Right lung (tissue), 10 donors: Measurements from ENCODE around the gene ESCO1. TPM values are rescaled to one million over a fixed set of nuclear protein-coding genes. Genes with fewer than 3 reads are reported as not detected.
"Not testable (repeated sequence)": the region's sequence is repeated elsewhere in the genome, so short reads cannot be mapped to it uniquely, and the experiment has no call there.

Source experiments
- DNase-seq, 2 donors: peaks; one replicate each; pipeline ENCODE4 v3.0.0-alpha.2; 2013
- long read RNA-seq, 8 donors: transcript quantifications; one replicate each; lab custom pipeline, GENCODE V29; 2026
- polyA plus RNA-seq, 5 donors: library from polyadenylated mRNA; unstranded; fragments of 120-200 nt; gene quantifications; one replicate each; pipeline versions ENCODE4 v1.2.1 to v1.2.3, GENCODE V29; 2013; ENCODE audit warnings: inconsistent platforms in 1 of 5, low replicate concordance in 1 of 5; ENCODE audit not compliant: insufficient read length in 5 of 5, insufficient read depth in 1 of 5

Gene ESCO1
- polyA plus RNA-seq, result 10 to 100 TPM; 17.0 to 25.9 (median 23.8) TPM
- long read RNA-seq, donor 1, full-length matches to known transcripts, result 1 of 455 reads
- long read RNA-seq, donor 1, partial matches to known transcripts, result 176 of 455 reads
- long read RNA-seq, donor 1, other reads (novel, unspliced or antisense), result 278 of 455 reads
- long read RNA-seq, donor 2, full-length matches to known transcripts, result 1 of 1 reads
- long read RNA-seq, donor 2, partial matches to known transcripts, result 0 of 1 reads
- long read RNA-seq, donor 2, other reads (novel, unspliced or antisense), result 0 of 1 reads
- long read RNA-seq, donor 3, partial matches to known transcripts, result 375 of 375 reads
- long read RNA-seq, donor 3, other reads (novel, unspliced or antisense), result 0 of 375 reads
- long read RNA-seq, donor 4, partial matches to known transcripts, result 10 of 10 reads
- long read RNA-seq, donor 4, other reads (novel, unspliced or antisense), result 0 of 10 reads
- long read RNA-seq, donor 5, partial matches to known transcripts, result 507 of 516 reads
- long read RNA-seq, donor 5, other reads (novel, unspliced or antisense), result 9 of 516 reads
- long read RNA-seq, donor 6, full-length matches to known transcripts, result 1 of 35 reads
- long read RNA-seq, donor 6, partial matches to known transcripts, result 34 of 35 reads
- long read RNA-seq, donor 6, other reads (novel, unspliced or antisense), result 0 of 35 reads
- long read RNA-seq, donor 7, full-length matches to known transcripts, result 1 of 16 reads
- long read RNA-seq, donor 7, partial matches to known transcripts, result 15 of 16 reads
- long read RNA-seq, donor 7, other reads (novel, unspliced or antisense), result 0 of 16 reads
- long read RNA-seq, donor 8, partial matches to known transcripts, result 10 of 10 reads
- long read RNA-seq, donor 8, other reads (novel, unspliced or antisense), result 0 of 10 reads

- peak; percentile 94 to 96 for DNase-seq
Observed at GRCh38 chr18:21600526-21601410, at the start of gene ESCO1. ESCO1 (minus strand) TSS chr18:21600704; CDS start chr18:21574843, 25,861 bp downstream.

- not testable (repeated sequence) for DNase-seq
Observed at GRCh38 chr18:21640375-21640774, 39.9 kb upstream of the ESCO1 start.

- DNase-seq, result no peak
Observed at GRCh38 chr18:21638822-21639221, 38.3 kb upstream of the ESCO1 start.

- no peak for DNase-seq
Observed at GRCh38 chr18:21636769-21637168, 36.3 kb upstream of the ESCO1 start.

- no peak for DNase-seq
Observed at GRCh38 chr18:21634588-21635199, 34.2 kb upstream of the ESCO1 start.

- DNase-seq, result no peak
Observed at GRCh38 chr18:21632393-21632792, 31.9 kb upstream of the ESCO1 start.

GRCh38 chr18:21629089-21629832 lies 28.8 kb upstream of the ESCO1 start:
- no peak for DNase-seq

GRCh38 chr18:21621640-21622039 lies 21.1 kb upstream of the ESCO1 start:
- DNase-seq, result not testable (repeated sequence)

GRCh38 chr18:21612125-21613039 lies 11.9 kb upstream of the ESCO1 start, which contains the start of gene SNRPD1:
SNRPD1 (plus strand) TSS chr18:21612314; CDS start chr18:21612430, 116 bp downstream.
- DNase-seq, result peak; percentile 90 to 92

GRCh38 chr18:21611401-21612124 lies 11.1 kb upstream of the ESCO1 start:
- not testable (repeated sequence) for DNase-seq

- DNase-seq, result no peak
Observed at GRCh38 chr18:21605213-21605612, 4.7 kb upstream of the ESCO1 start.

- DNase-seq, result no peak
Observed at GRCh38 chr18:21604671-21605070, 4.2 kb upstream of the ESCO1 start.

- DNase-seq, result no peak
Observed at GRCh38 chr18:21602299-21602587, 1.7 kb upstream of the ESCO1 start.

- no peak for DNase-seq
Observed at GRCh38 chr18:21599585-21600525, 649 bp downstream of the ESCO1 start.

GRCh38 chr18:21598726-21599584 lies 1.5 kb downstream of the ESCO1 start:
- DNase-seq, result no peak

- no peak for DNase-seq
Observed at GRCh38 chr18:21597620-21598019, 2.9 kb downstream of the ESCO1 start.
